GM21576 (cell line): ENCODE data around the gene FHDC1.
"Not testable (repeated sequence)": the region's sequence is repeated elsewhere in the genome, so short reads cannot be mapped to it uniquely, and the experiment has no call there.

Source experiments
- ATAC-seq: cut with Tn5 transposase; IDR thresholded peaks from one replicate; pipeline ENCODE4 v1.9.1; 2021; ENCODE audit warnings: mild to moderate bottlenecking, moderate library complexity; ENCODE audit not compliant: unreplicated experiment

The FHDC1 gene, protein sequence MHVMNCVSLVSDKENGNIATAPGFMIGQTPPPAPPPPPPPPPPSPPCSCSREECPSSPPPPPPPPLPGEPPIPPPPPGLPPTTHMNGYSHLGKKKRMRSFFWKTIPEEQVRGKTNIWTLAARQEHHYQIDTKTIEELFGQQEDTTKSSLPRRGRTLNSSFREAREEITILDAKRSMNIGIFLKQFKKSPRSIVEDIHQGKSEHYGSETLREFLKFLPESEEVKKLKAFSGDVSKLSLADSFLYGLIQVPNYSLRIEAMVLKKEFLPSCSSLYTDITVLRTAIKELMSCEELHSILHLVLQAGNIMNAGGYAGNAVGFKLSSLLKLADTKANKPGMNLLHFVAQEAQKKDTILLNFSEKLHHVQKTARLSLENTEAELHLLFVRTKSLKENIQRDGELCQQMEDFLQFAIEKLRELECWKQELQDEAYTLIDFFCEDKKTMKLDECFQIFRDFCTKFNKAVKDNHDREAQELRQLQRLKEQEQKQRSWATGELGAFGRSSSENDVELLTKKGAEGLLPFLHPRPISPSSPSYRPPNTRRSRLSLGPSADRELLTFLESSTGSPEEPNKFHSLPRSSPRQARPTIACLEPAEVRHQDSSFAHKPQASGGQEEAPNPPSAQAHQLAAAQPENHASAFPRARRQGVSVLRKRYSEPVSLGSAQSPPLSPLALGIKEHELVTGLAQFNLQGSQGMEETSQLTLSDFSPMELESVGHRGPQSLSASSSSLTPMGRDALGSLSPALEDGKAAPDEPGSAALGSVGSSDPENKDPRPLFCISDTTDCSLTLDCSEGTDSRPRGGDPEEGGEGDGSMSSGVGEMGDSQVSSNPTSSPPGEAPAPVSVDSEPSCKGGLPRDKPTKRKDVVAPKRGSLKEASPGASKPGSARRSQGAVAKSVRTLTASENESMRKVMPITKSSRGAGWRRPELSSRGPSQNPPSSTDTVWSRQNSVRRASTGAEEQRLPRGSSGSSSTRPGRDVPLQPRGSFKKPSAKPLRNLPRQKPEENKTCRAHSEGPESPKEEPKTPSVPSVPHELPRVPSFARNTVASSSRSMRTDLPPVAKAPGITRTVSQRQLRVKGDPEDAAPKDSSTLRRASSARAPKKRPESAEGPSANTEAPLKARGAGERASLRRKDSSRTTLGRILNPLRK

DNA sequence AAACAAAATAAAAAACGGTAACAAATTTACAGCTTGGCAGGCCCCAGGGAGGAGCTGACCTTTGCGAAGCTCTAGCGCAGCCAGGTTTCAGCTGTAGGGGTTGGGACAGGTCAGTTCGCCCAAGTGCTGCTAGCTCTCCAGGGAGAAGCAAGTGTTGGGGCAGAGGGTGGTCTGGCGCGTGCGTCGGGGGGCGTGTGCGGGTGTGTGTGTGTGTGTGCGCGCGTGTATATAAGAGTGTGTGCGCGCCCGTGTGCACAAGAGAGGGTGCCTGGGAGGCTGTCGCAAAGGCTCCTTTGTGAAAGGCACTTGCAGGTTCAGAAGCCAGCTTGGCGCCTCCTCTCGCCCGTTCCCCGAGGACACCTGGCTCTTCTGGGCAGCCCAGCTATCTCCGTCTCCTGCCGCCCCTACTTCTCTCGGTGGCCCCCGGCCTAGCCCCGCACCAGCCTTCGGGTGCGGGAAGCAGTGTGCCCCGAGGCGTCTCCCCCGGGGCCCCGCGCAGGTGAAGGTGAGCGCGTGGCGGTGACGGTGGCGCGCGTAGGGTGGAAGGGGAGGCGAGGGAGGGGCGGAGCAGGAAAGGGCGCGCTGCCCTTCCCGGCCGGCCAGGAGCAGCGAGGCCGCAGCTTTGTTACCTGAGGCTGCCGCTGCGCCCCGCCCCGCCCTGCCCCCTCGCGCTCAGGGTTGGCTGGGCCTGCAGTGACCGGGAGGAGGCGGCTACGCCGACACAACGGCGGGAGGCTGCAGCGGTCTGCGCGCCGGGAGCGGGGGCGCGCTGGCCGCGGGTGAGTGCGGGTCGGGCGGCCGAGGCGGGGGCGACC is at the start of gene FHDC1:
Gene FHDC1 (plus strand): TSS at position 693 of the 815 bp plus-strand sequence. CDS start 6,735 bp downstream, outside the sequence.
- no peak for ATAC-seq

DNA sequence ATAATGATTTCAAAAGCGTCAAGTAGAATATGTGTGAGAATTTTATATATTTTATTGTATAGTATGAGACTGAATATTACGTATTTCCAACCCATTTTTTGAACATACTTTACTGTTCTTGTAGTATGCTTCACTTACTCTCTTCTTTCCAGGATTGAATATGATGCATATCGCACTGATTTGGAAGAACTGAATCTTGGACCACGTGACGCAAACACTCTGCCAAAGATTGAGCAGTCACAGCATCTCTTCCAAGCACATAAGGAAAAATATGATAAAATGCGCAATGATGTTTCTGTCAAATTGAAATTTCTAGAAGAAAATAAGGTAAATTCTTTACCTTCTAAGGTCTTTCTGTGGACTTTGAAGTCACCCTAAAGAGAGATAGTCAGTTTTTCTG is 48.1 kb upstream of the FHDC1 start:
- ATAC-seq, result no peak

DNA sequence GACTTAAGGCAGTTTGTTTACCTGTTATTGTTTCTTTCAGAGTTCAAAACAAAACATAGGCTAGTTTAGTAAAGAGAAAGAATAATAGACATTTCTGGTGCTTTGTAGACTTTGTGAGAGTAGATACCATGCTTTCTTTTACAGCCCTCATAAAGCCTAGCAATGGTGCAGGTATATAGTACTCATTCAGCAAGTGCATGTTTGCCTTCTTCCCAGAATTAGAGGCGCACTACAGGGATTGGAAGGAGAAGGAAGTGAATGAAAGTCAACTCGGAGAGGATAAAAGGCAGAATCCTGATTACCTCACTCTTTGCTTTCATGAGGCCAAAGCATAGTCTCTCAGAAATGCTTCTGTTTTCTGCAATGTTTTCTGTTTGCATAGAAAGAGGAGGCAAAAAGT is 43.1 kb upstream of the FHDC1 start:
- no peak for ATAC-seq

DNA sequence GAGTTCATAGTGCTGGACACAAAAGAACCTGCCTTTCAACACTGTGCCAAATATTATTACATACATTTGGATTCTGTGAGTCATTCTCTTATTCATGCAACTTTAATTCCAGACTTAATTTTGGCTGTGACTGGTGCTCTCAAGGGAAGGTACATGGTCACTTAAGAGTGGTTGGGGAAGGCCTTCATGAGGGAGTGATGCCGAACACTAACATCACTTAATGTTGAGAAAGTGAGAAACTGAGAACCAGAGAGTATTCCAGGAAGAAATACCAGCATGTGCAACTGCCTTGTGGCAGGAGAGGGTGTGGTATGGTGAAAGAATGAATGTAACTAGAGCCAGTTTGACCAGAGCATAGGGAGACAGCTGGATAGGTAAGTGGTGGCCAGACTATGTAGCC is 41.5 kb upstream of the FHDC1 start:
- no peak for ATAC-seq

DNA sequence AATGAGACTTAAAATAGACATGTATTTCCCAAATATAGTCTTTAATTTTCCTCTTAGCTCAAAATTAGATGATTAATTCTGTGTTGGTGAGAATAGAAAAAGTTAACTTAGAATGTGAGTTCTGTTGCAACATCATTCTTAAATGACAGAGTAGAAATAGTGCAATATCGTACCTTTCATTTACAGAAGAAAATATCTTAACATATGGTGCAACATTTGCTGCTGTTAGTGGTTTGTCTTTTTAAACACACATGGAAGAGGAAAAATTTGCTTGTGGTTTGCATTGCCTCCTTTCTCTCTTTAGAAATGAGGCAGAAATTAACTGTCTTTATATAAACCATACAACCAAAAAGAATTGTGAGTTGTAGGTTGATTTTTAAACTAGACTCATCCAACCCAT is 39.3 kb upstream of the FHDC1 start:
- no peak for ATAC-seq

DNA sequence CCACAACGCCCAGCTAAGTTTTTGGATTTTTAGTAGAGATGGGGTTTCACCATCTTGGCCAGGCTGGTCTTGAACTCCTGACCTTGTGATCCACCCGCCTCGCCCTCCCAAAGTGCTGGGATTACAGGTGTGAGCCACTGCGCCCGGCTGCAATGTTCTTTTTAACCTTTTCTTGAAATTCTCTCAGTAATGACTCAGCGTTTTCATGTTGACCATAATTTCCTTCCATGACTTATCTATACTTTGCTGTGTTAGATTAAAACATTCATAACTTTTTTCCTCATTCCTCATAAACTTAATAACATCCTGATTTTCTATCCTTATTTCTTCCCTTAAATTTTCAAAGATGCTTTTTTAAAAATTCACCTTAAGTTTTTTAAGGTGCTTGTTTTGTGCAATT is 38.0 kb upstream of the FHDC1 start:
- not testable (repeated sequence) for ATAC-seq

DNA sequence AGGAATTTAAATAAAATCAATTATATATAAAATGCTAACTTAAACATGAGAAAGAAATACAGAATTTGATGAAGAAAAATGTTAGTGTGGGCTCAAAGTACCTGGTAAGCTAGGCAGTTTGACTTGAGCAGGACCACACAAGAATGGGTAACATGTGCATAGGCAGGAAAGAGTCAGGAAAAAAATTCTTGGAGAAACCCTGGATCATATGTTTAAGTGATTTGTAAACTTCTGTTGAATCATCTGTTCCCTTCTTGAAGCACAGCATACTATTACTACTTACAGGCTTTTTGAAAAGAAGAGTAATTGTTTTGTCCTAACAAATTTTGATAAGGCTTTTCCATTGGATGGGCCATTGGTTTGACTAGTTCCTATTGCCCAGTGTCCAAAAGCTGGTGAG is 37.5 kb upstream of the FHDC1 start:
- no peak for ATAC-seq

DNA sequence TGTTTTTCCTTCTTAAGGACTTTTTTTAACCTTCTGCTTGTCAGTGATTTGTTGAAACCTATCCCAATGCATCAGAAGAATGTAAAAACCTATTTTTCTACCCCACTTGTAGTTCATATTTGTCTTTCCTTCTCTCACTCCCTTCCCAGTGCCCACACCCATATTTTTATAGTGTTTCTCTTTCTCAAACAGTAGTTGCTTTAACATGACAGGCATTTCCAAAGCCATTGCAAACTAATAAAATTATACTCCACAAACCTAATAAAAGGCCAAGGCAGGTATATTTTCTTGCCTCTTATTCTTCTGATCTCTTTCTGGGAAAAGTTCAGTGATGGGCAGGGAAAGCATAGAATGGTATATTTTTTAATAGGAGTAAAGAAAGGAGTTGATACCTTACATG is 35.7 kb upstream of the FHDC1 start:
- no peak for ATAC-seq

DNA sequence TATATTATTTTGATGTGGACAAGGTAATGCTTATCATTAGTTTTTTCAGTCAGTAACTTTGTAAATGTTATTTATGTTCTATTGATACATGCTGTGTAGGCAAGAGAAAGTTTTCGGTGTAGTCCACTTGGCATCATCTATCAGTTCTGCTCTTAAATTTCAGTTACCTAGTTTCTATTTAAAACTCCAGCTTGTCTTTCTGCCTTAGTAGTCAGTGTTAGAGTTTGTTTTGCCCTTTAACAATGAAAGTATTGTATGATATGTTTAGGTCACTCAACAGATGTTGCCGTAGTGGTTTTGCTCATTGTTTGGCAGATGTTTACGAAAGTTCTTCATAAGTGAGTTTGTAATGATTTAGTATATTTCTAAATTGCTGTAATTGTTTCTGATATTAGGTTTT is 34.9 kb upstream of the FHDC1 start:
- ATAC-seq, result no peak

DNA sequence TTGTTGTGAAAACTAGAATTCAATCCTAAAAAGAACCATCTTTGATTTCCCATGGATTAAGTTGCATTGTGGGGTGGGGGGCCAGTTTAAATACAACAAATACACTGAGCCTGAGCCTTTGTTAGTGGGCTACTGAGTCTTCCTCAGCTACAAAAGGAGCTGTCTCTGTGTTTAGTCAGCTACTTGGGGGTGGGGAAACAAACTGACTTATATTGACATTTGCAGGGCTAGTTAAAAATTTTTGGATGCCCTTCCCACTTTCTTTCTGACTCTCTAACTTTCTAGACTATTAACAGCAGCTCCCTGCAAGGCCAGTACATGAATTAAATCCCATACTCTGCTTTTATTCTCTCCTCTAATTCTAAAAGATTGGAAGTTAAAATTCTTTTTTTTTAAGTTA is 32.5 kb upstream of the FHDC1 start:
- ATAC-seq, result no peak

DNA sequence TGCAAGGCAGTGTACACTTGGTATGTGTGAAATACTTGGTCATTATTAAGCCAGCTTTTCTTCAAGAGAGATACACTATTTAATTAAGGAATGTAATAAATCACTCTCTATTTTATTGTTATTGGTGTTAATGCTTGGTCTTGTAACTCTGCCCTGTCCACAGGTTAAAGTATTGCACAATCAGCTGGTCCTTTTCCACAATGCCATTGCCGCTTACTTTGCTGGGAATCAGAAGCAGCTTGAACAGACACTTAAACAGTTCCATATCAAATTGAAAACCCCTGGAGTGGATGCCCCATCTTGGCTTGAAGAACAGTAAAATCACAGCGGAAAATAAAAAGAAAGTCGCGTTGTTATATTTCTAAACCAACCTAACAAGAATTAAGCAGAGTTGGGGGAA is 26.2 kb upstream of the FHDC1 start:
- no peak for ATAC-seq

DNA sequence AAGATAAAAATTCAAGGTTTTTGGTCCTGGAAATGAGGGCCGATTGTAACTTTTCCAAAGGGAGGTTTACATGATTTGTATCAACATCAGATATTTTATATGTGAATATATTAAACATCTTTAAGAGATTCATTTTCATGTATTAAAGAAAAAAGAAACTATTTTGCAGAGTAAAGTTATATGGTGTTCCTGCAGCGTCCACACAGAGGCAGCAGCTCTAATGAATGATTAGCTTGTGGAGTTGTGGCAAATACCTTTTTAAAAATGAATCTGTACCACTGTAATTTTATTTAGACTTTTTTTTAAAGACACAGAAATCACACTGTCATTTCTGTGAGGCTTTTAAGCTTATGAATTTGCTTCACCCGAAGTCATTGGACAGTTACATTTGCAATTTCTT is 25.6 kb upstream of the FHDC1 start:
- no peak for ATAC-seq

DNA sequence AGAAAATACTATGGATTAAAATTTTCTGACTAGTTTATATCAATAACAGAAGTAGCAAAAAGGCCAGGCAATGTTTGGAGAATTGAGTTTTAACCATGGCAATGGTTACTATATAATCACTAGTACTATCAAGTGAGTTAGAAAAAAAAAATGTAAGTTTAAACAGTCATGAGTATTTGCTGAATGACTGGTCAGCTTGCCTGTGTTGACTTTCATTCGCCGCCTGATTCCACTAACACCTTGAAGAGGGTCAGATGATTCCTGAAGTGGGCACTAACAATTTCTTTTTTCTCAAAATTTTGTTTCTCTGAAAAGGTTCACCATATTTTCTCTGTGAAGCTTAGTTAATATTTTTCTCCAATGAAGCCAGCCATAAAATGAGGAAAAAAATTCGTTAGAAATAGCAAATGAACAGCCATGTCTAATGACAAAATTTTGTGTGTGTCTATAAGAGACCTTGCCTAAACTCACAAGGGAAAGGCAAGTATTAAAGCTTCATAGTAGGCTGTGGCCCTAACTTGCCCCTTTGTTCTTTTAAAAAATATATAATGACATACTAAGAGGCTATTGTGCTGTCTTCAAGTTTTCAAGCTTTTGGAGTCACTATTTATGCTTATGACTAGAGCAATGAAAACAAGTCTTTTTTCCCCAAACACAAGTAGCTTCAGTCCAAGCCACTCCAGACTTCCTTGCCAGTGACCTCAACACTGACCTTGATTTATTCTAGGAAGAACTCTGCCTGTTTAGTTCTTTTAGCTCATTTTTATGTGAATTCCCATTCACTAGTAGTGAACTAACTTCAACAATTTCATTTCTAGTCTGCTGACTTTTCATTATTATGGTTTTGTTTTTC is 18.4 kb upstream of the FHDC1 start:
- no peak for ATAC-seq

DNA sequence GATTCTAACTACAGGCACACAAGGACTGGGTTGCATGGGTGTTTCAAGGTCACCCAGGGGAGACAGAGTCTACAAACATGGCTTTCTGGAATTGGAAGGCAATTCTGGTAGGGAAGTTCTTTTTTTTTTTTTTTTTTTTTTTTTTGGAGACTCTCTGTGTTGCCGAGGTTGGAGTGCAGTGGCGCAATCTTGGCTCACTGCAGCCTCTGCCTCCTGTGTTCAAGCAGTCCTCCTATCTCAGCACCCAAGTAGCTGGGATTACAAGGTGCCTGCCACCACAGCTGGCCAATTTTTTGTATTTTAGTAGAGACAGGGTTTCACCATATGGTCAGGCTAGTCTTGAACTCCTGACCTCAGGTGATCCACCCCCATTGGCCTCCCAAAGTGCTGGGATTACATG is 16.3 kb upstream of the FHDC1 start:
- ATAC-seq, result no peak

DNA sequence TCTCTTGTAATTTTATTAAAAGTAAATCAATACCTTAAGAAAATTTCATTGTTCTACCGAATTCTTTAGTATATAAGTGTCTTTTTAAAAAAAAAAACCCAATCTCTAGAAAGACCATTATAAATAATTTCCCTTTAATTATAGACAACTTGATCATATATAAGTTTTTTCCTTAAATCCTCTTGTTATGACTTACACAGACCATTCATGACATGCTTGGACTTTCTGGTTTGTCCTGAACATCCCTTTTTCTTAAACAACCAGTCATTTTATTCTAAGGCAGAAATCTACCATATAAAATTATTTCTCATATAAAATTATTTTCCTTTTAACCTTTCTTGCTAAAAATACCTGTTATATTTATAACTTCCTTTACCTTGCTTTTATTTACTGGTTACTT is 15.4 kb upstream of the FHDC1 start:
- no peak for ATAC-seq

DNA sequence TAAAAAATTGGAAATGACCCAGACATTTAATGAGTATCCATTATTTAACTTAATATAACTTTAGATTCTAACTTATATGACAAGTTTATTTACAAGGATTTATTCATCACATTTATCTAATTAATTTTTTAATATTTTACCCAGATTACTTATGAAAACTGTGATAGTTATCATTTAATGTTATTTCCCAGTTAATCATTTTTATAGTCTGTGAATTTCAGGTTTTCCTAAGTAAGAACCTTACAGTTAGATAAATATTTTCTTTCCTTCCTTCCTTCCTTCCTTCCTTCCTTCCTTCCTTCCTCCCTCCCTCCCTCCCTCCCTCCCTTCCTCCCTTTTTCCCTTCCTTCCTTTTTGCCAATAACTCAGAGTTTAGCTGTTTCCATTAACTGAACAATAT is 14.8 kb upstream of the FHDC1 start:
- no peak for ATAC-seq

DNA sequence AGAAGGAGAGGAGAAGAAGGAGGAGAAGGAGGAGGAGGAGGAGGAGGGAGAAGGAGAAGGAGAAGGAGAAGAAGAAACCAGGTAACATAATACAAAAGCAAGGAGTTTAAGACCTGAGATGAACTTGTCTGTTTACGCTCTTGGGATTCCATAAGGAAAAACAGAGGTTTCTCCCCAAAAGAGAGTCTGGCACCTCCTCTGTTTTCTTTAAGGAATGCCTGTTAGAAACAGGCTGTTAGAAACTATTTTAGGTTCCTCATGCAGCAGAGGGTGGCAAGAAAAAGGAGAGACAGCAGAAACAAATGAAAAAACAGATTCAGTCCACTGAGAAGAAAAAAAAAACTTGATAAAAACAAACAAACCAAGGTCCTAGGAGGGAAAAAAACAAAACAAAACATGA is 10.3 kb upstream of the FHDC1 start:
- ATAC-seq, result no peak

DNA sequence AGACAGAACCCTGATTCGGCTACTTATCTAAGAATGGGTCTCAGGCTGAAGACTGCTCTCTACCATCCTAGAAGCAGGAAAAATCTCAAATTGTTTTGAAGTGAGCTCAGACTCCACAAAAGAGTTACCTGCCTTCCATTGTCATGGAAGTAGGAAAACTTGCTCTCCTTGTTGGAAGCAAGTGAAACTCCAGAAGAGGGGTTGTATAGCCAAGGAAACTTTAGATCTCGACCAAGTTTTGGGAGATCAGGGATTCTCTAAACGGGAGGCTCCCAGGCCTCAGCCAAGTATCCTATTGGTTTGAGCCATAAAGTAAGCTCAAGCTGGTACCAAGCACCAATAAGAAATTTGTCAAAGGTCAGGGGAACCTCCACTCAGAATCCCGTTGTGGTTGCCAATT is 9.2 kb upstream of the FHDC1 start:
- no peak for ATAC-seq

DNA sequence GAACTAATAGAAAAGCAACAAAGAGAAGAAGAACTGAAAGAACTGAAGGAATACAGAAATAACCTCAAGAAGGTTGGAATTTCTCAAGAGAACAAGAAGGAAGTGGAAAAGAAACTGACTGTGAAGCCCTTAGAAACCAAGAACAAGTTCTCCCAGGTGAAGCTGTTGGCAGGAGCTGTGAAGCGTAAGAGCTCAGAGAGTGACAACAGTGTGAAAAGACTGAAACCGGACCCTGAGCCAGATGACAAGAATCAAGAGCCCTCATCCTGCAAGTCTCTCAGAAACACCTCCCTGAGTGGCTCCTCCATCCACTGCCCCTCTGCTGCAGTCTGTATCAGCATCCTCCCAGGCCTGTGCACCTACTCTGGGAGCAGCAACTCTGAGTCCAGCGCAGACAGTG is 8.4 kb upstream of the FHDC1 start:
- ATAC-seq, result no peak

DNA sequence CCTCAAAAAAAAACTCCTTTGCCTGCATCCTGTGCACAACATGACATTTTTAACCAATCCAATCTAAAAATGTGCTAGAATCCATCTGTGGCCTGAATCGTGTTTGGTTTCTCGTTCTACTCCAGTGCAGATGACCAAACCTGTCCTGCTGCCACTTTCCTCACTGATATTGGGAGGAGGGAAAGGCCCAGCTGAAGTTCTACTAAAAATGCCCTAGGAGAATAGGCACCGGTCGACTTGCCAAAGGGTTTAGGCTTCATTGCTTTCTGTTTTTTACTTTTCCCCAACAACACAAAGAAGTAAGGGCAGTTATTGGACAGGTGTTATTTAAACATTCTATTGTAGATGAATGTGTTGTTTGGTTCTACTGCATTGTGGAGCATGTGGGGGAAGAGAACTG is 7.8 kb upstream of the FHDC1 start:
- no peak for ATAC-seq
